Stomach (tissue), 9 donors: ENCODE data around the gene CNTN5. TPM values are rescaled to one million over a fixed set of nuclear protein-coding genes. Genes with fewer than 3 reads are reported as not detected.

ENCODE experiments used
- DNase-seq, 2 donors: peaks; one replicate each; pipeline versions ENCODE4 v3.0.0 to v3.0.0-alpha.2; 2013 to 2019
- H3K27ac ChIP-seq, 5 donors: fragments of 200-600 bp in 4 of 5; sonication (generic) in 4 of 5; one replicate each; pipeline ENCODE4 v1.5.1; 2013 to 2019; ENCODE audit warnings: mild to moderate bottlenecking in 1 of 5, moderate library complexity in 1 of 5
- H3K27me3 ChIP-seq, 3 donors: fragments of 200-600 bp; sonication (generic); one replicate each; pipeline ENCODE4 v1.5.1; 2017 to 2019; ENCODE audit warnings: mixed run types in 1 of 3
- H3K36me3 ChIP-seq, 4 donors: fragments of 200-600 bp; sonication (generic); 1 replicate in 3 of 4; 2 replicates in 1 of 4; pipeline ENCODE4 v1.5.1; 2016 to 2019
- H3K4me1 ChIP-seq, 4 donors: fragments of 200-600 bp; sonication (generic); one replicate each; pipeline ENCODE4 v1.5.1; 2016 to 2019
- H3K4me3 ChIP-seq, 4 donors: fragments of 200-600 bp; sonication (generic) in 3 of 4; one replicate each; pipeline ENCODE4 v1.5.1; 2016 to 2019; ENCODE audit warnings: mild to moderate bottlenecking in 1 of 4
- H3K9me3 ChIP-seq, 4 donors: fragments of 200-600 bp; sonication (generic); one replicate each; pipeline ENCODE4 v1.5.1; 2016 to 2019
- EP300 ChIP-seq: sonication (generic); formaldehyde crosslinking; IDR thresholded peaks from one replicate; pipeline ENCODE4 v1.6.1; 2017; ENCODE audit warnings: antibody characterized with exemption
- POLR2A ChIP-seq, 4 donors: fragments of 450-650 bp; IDR thresholded peaks; one replicate each; pipeline ENCODE4 v1.6.1; 2016; ENCODE audit warnings: antibody characterized with exemption in 4 of 4, control low read depth in 2 of 4, mild to moderate bottlenecking in 1 of 4, moderate library complexity in 1 of 4
- POLR2AphosphoS5 ChIP-seq, 3 donors: sonication (generic); formaldehyde crosslinking; IDR thresholded peaks; one replicate each; pipeline ENCODE4 v1.6.1; 2016; ENCODE audit warnings: antibody characterized with exemption in 3 of 3
- WGBS, 5 donors: extraction: QIAGEN DNeasy Blood & Tissue Kit in 3 of 5; methylation state at CpG; one replicate each; pipeline versions ENCODE4 v1.1.5 to v1.1.7; 2013 to 2018; 5-methylcytosine and 5-hydroxymethylcytosine counted together
- intact Hi-C: fragments of 100-400 bp; cut with DNase I; formaldehyde crosslinking; loops from one replicate; pipeline ENCODE4 v1.15.1; 2023; ENCODE audit warnings: low total_unique reads
- polyA plus RNA-seq, 3 donors: library from polyadenylated mRNA; stranded (reverse); fragments of 200-250 nt; gene quantifications; one replicate each; pipeline ENCODE4 v1.2.3, GENCODE V29; 2013
- total RNA-seq, 5 donors: library from RNA; depleted of rRNA; stranded (reverse); fragments of >200 nt; gene quantifications; one replicate each; pipeline versions ENCODE4 v1.1.0 to v1.2.3, GENCODE V29; 2014 to 2016
- TF ChIP-seq, protein P1 (sequence below), 7 experiments: fragments of 450-650 bp in 4 of 7; fragments of 200-600 bp in 3 of 7; sonication (generic) in 3 of 7; IDR thresholded peaks; one replicate each; pipeline ENCODE4 v1.5.1; 2016 to 2019; ENCODE audit warnings: antibody characterized with exemption in 7 of 7, control low read depth in 2 of 7, mild to moderate bottlenecking in 1 of 7
- donor health status: healthy with polysubstance abuse.
- donor health status: Bipolar disorder and iron deficiency.
- donor health status: healthy.

Gene CNTN5
- total and polyA plus RNA-seq, 8 donors: 0.05 to 9.9 TPM; not detected in 6

DNA sequence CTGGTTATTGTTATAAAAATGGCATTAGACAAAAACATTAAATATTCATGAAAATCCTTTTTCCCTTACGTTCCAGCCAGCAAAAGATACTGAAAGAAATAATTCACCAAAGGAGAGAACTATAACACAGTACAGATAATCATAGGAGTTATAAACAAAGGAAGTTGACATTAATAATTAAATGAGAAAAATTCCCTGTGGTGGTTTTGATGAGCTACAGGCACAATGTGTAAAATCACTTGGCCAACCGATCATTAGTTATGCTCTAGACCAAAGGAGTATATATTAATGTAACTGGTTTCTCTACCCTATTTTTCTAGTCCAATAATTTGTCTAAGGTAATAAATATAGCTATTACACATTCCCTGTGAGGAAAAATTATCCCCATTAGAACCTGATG is 534.7 kb downstream of the CNTN5 start:
- no peak for TF ChIP-seq EP300
- no peak for TF ChIP-seq POLR2A (IDR thresholded peaks at IDR 0.05)
- no peak for TF ChIP-seq POLR2AphosphoS5 (IDR thresholded peaks at IDR 0.05)
- TF ChIP-seq, protein P1, sequence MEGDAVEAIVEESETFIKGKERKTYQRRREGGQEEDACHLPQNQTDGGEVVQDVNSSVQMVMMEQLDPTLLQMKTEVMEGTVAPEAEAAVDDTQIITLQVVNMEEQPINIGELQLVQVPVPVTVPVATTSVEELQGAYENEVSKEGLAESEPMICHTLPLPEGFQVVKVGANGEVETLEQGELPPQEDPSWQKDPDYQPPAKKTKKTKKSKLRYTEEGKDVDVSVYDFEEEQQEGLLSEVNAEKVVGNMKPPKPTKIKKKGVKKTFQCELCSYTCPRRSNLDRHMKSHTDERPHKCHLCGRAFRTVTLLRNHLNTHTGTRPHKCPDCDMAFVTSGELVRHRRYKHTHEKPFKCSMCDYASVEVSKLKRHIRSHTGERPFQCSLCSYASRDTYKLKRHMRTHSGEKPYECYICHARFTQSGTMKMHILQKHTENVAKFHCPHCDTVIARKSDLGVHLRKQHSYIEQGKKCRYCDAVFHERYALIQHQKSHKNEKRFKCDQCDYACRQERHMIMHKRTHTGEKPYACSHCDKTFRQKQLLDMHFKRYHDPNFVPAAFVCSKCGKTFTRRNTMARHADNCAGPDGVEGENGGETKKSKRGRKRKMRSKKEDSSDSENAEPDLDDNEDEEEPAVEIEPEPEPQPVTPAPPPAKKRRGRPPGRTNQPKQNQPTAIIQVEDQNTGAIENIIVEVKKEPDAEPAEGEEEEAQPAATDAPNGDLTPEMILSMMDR (IDR thresholded peaks at IDR 0.05): no peak
- WGBS, 5 donors: 64 to 81% (median 76%) methylated on average over 2 of the region's 2 CpGs
- no peaks in the 10 kb centered on the region for H3K27me3 ChIP-seq

DNA sequence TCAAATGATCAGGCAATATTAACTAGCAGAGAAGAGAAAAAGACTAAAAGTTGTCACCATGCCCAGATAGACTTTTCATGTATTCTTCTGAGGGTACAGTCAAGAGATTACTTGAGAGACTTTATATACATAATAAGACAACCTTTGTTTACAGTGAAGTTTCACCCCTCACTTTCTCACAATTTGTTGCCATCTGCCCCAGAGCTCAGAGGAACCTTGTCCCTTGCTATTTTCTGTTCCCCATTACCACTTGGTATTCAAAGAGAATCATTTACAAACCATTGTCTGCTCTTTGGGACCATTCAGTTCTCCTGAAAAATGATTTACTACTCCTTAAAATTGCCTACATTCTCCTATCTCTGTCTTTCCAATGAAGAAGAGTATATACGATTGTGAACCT is 544.6 kb downstream of the CNTN5 start:
- Histone ChIP-seq H3K36me3 (no peaks in the 10 kb centered on the region), H3K4me1 (no peaks in the 10 kb centered on the region), H3K9me3 (peaks cover 0 to 7% (median 0%) of the 10 kb centered on the region in 4 donors), H3K27ac (no peak overlapping the region), H3K27me3 (no peaks in the 10 kb centered on the region), H3K4me3 (no peak overlapping the region)
- intact Hi-C loops: no loop called here
- WGBS, 5 donors: 79 to 84% (median 80%) methylated on average over 1 of the region's 1 CpG
- TF ChIP-seq POLR2AphosphoS5 (IDR thresholded peaks at IDR 0.05): no peak
- DNase-seq: no peak

More for the DNA sequence above, 534.7 kb downstream of the CNTN5 start:
- DNase-seq: no peak
- intact Hi-C loops: no loop called here
- no peak overlapping the region for H3K27ac ChIP-seq
- H3K4me3 ChIP-seq: no peak overlapping the region
- H3K9me3 ChIP-seq: peaks cover 0 to 2% (median 0%) of the 10 kb centered on the region in 4 donors
- no peaks in the 10 kb centered on the region for H3K4me1 ChIP-seq
- no peaks in the 10 kb centered on the region for H3K36me3 ChIP-seq

DNA sequence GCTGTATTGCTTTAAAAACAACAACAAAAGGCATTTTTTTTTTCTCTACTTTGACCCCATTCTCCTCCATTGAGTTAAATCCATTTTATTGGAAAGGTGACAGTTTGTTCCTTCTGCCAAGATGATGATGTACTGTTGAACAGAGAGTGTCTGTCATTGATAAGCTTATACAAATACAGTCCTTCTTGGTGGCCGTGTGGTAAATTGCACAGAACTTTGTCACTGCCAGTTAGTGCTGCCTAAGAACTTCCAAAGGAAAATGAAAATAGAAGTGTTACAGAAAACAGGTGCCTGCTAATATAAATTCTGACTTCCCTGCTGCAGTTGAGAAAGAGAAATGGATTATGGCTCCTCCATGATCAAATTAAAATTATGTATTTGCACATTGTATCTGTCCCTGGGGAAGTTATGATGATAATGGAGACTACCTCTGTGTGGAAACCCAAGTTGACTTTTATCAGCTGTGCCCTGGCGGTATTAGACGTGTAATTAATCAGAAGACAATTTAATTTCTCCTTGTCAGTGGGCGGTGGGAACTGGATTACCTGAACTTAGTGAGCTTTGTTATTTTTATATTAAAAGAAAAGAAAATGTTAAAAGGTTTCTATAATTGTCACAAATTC is 546.7 kb downstream of the CNTN5 start:
- intact Hi-C loops: no loop called here
- no peaks in the 10 kb centered on the region for H3K27me3 ChIP-seq
- no peak overlapping the region for H3K27ac ChIP-seq
- no peak for DNase-seq
- H3K4me1 ChIP-seq: no peaks in the 10 kb centered on the region
- TF ChIP-seq EP300 (no peak), POLR2AphosphoS5 (IDR thresholded peaks at IDR 0.05) (no peak), POLR2A (IDR thresholded peaks at IDR 0.05) (no peak)
- TF ChIP-seq, protein P1 (IDR thresholded peaks at IDR 0.05): no peak
- WGBS, 5 donors: 56 to 65% (median 62%) methylated on average over 4 of the region's 4 CpGs
- H3K4me3 ChIP-seq: no peak overlapping the region
- no peaks in the 10 kb centered on the region for H3K36me3 ChIP-seq
- H3K9me3 ChIP-seq: no peaks in the 10 kb centered on the region

DNA sequence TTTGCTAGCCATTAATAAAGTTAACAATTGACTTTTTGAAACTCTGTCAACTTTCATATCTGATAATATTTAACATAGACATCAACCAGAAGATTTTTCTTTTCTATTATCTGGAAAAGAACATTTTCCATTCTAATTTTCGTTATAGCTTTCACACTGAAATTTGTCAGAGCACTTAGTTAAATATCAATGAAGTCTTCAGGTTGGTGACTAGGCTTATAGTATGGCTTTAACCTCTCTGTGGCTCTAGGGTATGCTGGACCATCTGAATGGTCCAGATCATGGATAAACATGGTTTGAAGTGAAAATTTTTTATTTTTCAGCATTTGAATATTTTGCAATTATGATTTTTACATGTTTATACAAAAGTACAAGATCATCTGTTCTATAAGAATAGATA is 548.1 kb downstream of the CNTN5 start:
- intact Hi-C loops: no loop called here
- no peak for TF ChIP-seq EP300
- TF ChIP-seq, protein P1 (IDR thresholded peaks at IDR 0.05): no peak
- no peak for TF ChIP-seq POLR2A (IDR thresholded peaks at IDR 0.05)
- no peak for TF ChIP-seq POLR2AphosphoS5 (IDR thresholded peaks at IDR 0.05)
- no peak for DNase-seq
- H3K4me1 ChIP-seq: no peaks in the 10 kb centered on the region
- no peaks in the 10 kb centered on the region for H3K36me3 ChIP-seq
- H3K27ac ChIP-seq: no peak overlapping the region
- no peak overlapping the region for H3K4me3 ChIP-seq
- WGBS, 5 donors: 15 to 48% (median 28%) methylated on average over 1 of the region's 1 CpG
- no peaks in the 10 kb centered on the region for H3K27me3 ChIP-seq
- no peaks in the 10 kb centered on the region for H3K9me3 ChIP-seq

DNA sequence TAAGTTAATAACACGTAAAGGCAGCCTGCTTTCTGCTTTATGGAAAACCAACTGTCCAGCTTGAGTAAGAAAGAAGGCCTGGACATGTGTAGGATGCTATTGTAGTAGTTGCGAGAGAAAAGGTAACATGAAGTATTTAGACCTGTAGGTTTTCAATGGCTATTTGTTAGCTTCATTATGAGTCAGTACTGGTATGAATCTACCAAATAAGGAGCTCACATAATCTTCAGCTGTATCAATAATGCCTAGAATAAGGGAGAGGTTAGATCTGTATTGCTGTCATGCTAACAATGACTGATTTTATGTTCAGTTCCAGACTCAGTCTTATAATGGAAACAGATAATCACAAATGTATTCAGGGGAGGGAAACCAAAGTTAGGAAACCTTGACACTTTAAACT is 550.3 kb downstream of the CNTN5 start:
- no peak overlapping the region for H3K27ac ChIP-seq
- H3K27me3 ChIP-seq: no peaks in the 10 kb centered on the region
- DNase-seq: no peak
- 43 to 47% (median 46%) methylated on average over 2 of the region's 2 CpGs for WGBS, 5 donors
- H3K36me3 ChIP-seq: no peaks in the 10 kb centered on the region
- H3K4me3 ChIP-seq: no peak overlapping the region
- intact Hi-C loops: no loop called here
- no peak for TF ChIP-seq POLR2A (IDR thresholded peaks at IDR 0.05)
- no peak for TF ChIP-seq POLR2AphosphoS5 (IDR thresholded peaks at IDR 0.05)
- TF ChIP-seq, protein P1 (IDR thresholded peaks at IDR 0.05): no peak
- no peaks in the 10 kb centered on the region for H3K4me1 ChIP-seq
- peaks cover 0 to 8% (median 0%) of the 10 kb centered on the region in 4 donors for H3K9me3 ChIP-seq
